Calu3 (cell line): ENCODE results near the gene SLC39A11. TPM values are rescaled to one million over a fixed set of nuclear protein-coding genes. Genes with fewer than 3 reads are reported as not detected.

ENCODE experiments used
- BruUV-seq: library from RNA; stranded (reverse); fragments of 400-500 nt; replicated peaks from 2 replicates; lab custom pipeline; 2021; lab: Mats Ljungman, UMichigan
- CTCF ChIA-PET: fragments of 300-600 bp; sonication (Branson Sonifier 250); formaldehyde crosslinking; loops from one replicate; lab custom pipeline; 2022; ENCODE audit warnings: antibody characterized with exemption; lab: Charles Lee
- DNase-seq: peaks from one replicate; pipeline ENCODE4 v3.0.0; 2022
- H3K27ac Mint-ChIP-seq: one replicate; pipeline ENCODE4 v1.8.0; 2022; ENCODE audit warnings: mixed read lengths; ENCODE audit not compliant: unreplicated experiment
- H3K27me3 Mint-ChIP-seq: one replicate; pipeline ENCODE4 v1.8.0; 2022; ENCODE audit warnings: mixed read lengths; ENCODE audit not compliant: unreplicated experiment
- H3K36me3 Mint-ChIP-seq: one replicate; pipeline ENCODE4 v1.8.0; 2022; ENCODE audit warnings: mild to moderate bottlenecking, moderate library complexity, mixed read lengths; ENCODE audit not compliant: insufficient read depth, unreplicated experiment
- H3K4me1 Mint-ChIP-seq: one replicate; pipeline ENCODE4 v1.8.0; 2022; ENCODE audit warnings: mild to moderate bottlenecking, low read depth, mixed read lengths; ENCODE audit not compliant: unreplicated experiment
- H3K4me3 Mint-ChIP-seq: one replicate; pipeline ENCODE4 v1.8.0; 2022; ENCODE audit warnings: mild to moderate bottlenecking, low read depth, moderate library complexity, mixed read lengths; ENCODE audit not compliant: unreplicated experiment
- H3K9me3 Mint-ChIP-seq: one replicate; pipeline ENCODE4 v1.8.0; 2022; ENCODE audit warnings: low read depth, mixed read lengths; ENCODE audit not compliant: unreplicated experiment
- CTCF ChIP-seq: fragments of 200-600 bp; IDR thresholded peaks from one replicate; pipeline ENCODE4 v1.8.0; 2022; ENCODE audit warnings: antibody characterized with exemption; ENCODE audit not compliant: unreplicated experiment
- intact Hi-C: fragments of 100-400 bp; cut with micrococcal nuclease; formaldehyde crosslinking; loops from one replicate; pipeline ENCODE4 v1.10.0; 2022; ENCODE audit not compliant: unreplicated experiment
- total RNA-seq: library from RNA; stranded (reverse); gene quantifications from 2 replicates; pipeline ENCODE4 v1.2.3, GENCODE V29; 2022

SLC39A11 gene
- total RNA-seq, 1 experiment from 2014 or later: 60.3 TPM

DNA sequence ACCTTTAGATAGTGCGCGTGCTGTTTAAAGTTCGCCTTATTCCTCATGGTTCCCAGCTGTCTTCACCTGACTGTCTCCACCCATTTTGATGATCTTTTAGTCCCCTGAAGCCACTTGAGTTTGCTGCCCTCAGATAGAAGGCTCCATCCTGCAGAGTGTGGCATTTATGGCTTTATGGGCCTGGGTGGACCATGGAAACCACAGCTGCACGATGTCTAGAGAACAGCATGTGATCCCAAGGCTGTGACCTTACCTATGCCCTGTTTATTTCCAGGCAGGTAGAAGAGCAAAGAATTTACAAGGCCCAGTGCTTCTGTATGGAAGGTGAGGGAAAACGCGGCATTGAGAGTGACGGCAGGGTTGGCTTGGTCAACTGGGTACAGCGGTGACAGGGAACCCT is 356.9 kb downstream of the SLC39A11 start:
- CTCF ChIA-PET: no interaction called here
- peaks cover 1% of the 10 kb centered on the region for H3K4me1 Mint-ChIP-seq
- intact Hi-C loops: no loop called here

DNA sequence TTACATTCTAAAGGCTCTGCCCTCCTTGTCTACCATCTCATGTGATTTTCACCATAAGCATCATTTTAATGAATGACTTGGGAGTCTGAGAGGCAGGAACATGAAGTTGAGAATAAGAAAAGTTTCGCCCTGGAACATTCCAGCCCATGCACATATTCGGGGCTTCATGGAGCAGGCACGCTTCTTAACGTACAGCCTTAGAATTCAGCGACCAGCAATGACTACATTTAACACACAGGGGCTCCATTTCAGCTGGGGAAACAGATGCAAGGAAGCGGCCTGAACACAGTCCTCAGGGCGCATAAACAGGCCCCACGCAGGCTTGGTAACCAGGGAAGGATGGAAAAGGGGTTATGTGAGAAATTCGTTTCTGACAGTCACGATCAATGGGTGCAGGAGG is 357.4 kb downstream of the SLC39A11 start:
- Mint-ChIP-seq H3K4me3 (no peak overlapping the region), H3K36me3 (no peaks in the 10 kb centered on the region), H3K27me3 (no peaks in the 10 kb centered on the region), H3K4me1 (peaks cover 7% of the 10 kb centered on the region), H3K9me3 (no peaks in the 10 kb centered on the region), H3K27ac (no peak overlapping the region)
- BruUV-seq: no TSS peak
- CTCF ChIA-PET: no interaction called here
- intact Hi-C loops: no loop called here
- no peak for DNase-seq
- TF ChIP-seq CTCF: no peak

More for the DNA sequence above, 356.9 kb downstream of the SLC39A11 start:
- DNase-seq: no peak
- no peaks in the 10 kb centered on the region for H3K36me3 Mint-ChIP-seq
- no peaks in the 10 kb centered on the region for H3K27me3 Mint-ChIP-seq
- BruUV-seq: no TSS peak
- H3K27ac Mint-ChIP-seq: no peak overlapping the region
- no peak overlapping the region for H3K4me3 Mint-ChIP-seq
- no peak for TF ChIP-seq CTCF
- no peaks in the 10 kb centered on the region for H3K9me3 Mint-ChIP-seq

DNA sequence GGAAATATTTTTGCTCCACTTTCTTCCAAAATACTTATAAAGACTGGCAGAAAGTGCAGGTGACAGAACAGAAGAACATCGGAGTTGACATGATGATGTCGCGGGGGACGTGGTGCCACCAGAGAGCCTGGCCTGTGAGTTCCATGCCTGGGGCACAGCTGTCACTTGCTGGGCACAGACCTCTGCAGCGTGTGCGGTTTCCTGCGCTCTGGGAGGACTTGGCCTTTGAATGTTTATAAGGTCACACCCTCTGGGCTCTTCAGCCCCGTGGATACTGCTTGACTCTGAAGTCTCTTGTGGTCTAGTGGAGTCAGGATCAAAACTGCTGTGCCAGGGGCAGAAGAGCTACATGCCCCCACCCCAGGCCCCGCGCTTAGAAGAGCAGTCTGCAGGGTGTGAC is 357.9 kb downstream of the SLC39A11 start:
- H3K4me3 Mint-ChIP-seq: no peak overlapping the region
- no peak overlapping the region for H3K27ac Mint-ChIP-seq
- peaks cover 11% of the 10 kb centered on the region for H3K4me1 Mint-ChIP-seq
- CTCF ChIA-PET: no interaction called here
- no peaks in the 10 kb centered on the region for H3K27me3 Mint-ChIP-seq
- H3K36me3 Mint-ChIP-seq: no peaks in the 10 kb centered on the region
- DNase-seq: no peak
- BruUV-seq: no TSS peak
- H3K9me3 Mint-ChIP-seq: no peaks in the 10 kb centered on the region
- intact Hi-C loops: no loop called here
- no peak for TF ChIP-seq CTCF

DNA sequence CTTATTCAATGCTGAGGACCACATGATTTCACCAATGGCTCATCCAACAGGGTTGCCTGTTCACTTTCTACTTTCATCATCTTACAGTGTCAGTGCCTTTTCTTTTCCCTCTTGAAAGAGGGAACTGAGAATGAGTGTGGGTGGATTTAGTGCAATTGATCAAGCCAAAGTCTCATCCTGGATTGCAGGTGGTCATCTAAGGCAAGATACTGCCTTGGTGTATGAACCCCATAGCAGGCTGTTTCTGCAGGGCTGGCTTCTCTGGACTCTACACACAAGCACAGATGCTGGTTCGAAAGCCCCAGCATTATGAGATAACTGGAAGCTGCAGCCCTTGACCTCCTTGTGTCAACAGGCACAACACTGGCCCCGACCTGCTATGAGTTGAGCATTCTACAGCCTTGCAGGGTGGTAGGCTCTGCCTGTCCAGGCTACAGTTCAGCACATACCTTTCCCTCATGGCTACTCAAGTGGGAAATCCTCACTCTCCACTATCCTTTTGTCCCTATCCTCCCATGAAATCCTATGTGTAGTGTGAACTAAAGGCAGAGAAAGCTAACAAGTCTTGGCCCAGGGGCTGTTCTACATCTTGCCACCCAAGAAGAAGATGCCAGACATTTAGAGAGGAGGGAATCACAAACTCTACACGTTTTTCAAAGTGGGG is 358.7 kb downstream of the SLC39A11 start:
- DNase-seq: no peak
- intact Hi-C loops: no loop called here
- TF ChIP-seq CTCF: no peak
- CTCF ChIA-PET: no interaction called here
- BruUV-seq: no TSS peak
- Mint-ChIP-seq H3K4me1 (peaks cover 12% of the 10 kb centered on the region), H3K4me3 (no peak overlapping the region), H3K27ac (no peak overlapping the region), H3K27me3 (no peaks in the 10 kb centered on the region), H3K36me3 (no peaks in the 10 kb centered on the region), H3K9me3 (no peaks in the 10 kb centered on the region)
